NT2/D1 (cell line): Measurements from ENCODE around the gene TMEM130.

Experiments
- DNase-seq: peaks from one replicate; pipeline ENCODE4 v3.0.0-alpha.2; 2011; ENCODE audit warnings: low read depth, low spot score
- H3K27me3 ChIP-seq: 2 replicates; pipeline ENCODE4 v1.6.0; 2011; ENCODE audit warnings: mild to moderate bottlenecking; ENCODE audit not compliant: insufficient read length, insufficient read depth
- H3K36me3 ChIP-seq: 2 replicates; pipeline ENCODE4 v1.6.1; 2011; ENCODE audit warnings: mild to moderate bottlenecking, low read length, mixed read lengths; ENCODE audit not compliant: insufficient read depth, insufficient read length
- H3K4me1 ChIP-seq: 2 replicates; pipeline ENCODE4 v1.5.1; 2011; ENCODE audit not compliant: insufficient read depth, insufficient read length
- H3K4me3 ChIP-seq: 2 replicates; pipeline ENCODE4 v1.5.1; 2011; ENCODE audit warnings: low read depth; ENCODE audit not compliant: insufficient read length
- H3K9ac ChIP-seq: 2 replicates; pipeline ENCODE4 v1.6.0; 2011; ENCODE audit warnings: low read depth; ENCODE audit not compliant: insufficient read length
- H3K9me3 ChIP-seq: 2 replicates; pipeline ENCODE4 v1.5.1; 2011; ENCODE audit warnings: mild to moderate bottlenecking, low read length; ENCODE audit not compliant: insufficient read depth
- SUZ12 ChIP-seq: IDR thresholded peaks from 2 replicates; pipeline ENCODE4 v1.6.1; 2011; ENCODE audit not compliant: insufficient read length, insufficient read depth; ENCODE audit errors: extremely low read depth
- YY1 ChIP-seq: IDR thresholded peaks from 2 replicates; pipeline ENCODE4 v1.6.1; 2011; ENCODE audit not compliant: insufficient read length, insufficient read depth
- ZNF274 ChIP-seq: IDR thresholded peaks from 2 replicates; pipeline ENCODE4 v1.6.1; 2011; ENCODE audit warnings: mild to moderate bottlenecking, low read depth, low read length

The TMEM130 gene

DNA sequence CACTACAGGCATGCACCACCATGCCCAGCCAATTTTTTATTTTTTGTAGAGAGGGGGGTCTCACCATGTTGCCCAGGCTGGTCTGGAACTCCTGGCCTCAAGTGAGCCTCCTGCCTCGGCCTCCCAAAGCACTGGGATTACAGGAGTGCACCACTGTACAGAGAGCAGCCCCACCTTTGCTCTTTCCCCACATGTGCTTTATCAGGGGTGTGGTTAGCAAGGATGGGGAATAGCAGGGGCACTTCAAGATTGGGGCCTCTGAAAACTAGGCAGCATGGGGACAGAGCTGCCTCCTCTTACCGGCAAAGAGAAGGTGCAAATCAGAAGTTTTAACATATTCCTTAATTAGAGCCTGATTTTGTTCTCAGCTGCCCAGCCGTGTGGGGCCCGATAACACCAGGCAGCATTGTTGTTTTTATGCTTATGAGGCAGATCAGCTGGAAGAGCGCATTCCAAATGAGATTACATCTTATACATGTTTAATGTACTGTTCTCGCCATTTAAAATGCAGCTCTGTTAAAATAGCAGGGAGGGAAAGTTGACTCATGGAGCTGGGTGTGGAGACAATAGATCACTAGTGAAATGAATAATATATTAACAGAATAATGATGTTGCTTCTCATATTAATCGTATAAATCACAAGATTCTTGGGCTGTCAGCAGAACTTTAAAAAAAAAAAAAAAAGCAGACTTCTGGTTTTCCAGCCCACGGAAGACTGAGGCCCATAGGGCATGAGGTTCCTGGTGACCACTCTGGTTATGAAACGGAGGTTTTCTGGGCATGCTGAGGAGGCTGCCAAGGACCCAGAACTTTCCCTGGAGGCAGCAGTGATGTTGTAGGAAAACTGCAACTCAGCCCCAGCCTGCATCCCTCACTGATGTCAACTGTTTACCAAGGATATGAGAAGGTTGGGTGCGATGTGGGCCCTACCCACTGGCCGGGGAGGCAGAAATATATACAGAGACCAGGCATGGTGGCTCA lies 62.5 kb downstream of the TMEM130 start:
- TF ChIP-seq SUZ12 (no peak), YY1 (no peak), ZNF274 (no peak)
- peak; percentile 27 for DNase-seq
- H3K27me3 ChIP-seq = no peaks in the 10 kb centered on the region

DNA sequence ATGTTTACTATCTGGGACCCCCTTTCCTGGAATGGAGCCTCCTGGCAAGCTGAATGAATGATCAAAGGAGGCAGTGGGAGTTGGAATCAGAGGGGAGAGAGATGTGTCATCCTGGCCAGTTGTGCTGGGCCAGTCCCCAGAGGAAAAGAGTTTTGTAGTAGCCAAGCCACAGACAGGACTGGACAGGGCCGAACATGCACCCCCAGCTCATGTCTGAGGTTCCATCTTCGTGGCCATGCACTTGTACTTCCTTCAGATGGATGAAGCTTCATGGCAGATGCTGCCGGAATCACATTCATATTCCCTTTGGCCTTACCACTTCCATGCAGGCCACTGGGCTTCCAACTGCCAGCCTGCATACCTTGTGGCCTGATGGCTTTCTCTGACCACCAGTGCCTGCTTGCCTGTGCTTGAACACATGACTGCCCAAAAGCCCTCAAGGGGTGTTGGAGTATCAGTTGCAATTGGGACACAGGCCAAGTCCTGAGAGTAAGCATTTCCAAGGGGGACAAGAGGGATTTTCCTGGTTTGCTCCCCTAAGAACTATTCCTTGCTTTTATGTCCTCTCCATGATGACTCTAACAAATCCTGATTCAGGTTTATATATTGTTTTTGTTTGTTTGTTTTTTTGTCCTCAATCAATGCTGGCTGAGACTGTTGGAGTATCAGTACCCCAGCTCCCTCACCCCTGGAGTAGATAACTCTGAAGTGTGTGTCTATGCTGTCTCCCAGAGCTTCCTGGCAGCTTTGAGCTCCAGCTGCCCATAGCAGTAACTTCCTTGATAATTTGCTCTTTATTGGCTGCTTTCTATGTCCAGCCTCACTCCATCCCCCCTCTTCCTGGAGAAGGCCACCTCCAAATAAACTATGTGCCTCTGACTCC lies 63.6 kb downstream of the TMEM130 start:
- Histone ChIP-seq H3K4me3 (no peak overlapping the region), H3K36me3 (no peaks in the 10 kb centered on the region), H3K27me3 (no peaks in the 10 kb centered on the region), H3K4me1 (peaks cover 6% of the 10 kb centered on the region), H3K9me3 (peaks cover 5% of the 10 kb centered on the region), H3K9ac (no peak overlapping the region)
- TF ChIP-seq SUZ12 = no peak
- no peak for TF ChIP-seq ZNF274
- no peak for TF ChIP-seq YY1
- DNase-seq = no peak

More for the DNA sequence above, 62.5 kb downstream of the TMEM130 start:
- no peak overlapping the region for H3K4me3 ChIP-seq
- H3K4me1 ChIP-seq = peaks cover 3% of the 10 kb centered on the region
- H3K9me3 ChIP-seq = no peaks in the 10 kb centered on the region; the same call in 1 of the 2 replicates
- H3K9ac ChIP-seq = no peak overlapping the region
- H3K36me3 ChIP-seq = no peaks in the 10 kb centered on the region

DNA sequence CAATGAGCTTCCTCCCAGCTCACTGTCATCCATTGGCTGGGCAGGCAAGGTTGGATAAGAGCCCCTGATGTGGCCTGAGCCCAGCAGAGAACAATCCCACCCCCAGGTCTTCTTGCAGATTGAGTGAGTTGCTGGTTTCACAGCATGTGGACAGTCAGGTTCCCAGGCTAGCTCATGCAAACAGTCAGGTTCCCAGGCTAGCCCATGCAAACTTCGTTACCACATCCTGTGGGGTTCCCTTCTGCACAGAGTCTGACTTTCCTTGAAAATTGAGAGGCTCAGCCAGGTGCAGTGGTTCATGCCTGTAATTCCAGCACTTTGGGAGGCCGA lies 67.1 kb downstream of the TMEM130 start:
- H3K9me3 ChIP-seq = peaks cover 14% of the 10 kb centered on the region
- H3K27me3 ChIP-seq = no peaks in the 10 kb centered on the region
- no peaks in the 10 kb centered on the region for H3K36me3 ChIP-seq
- DNase-seq = no peak
- H3K9ac ChIP-seq = no peak overlapping the region
- no peak for TF ChIP-seq YY1
- no peak for TF ChIP-seq ZNF274
- no peak for TF ChIP-seq SUZ12
- no peak overlapping the region for H3K4me3 ChIP-seq
- H3K4me1 ChIP-seq = peaks cover 3% of the 10 kb centered on the region

DNA sequence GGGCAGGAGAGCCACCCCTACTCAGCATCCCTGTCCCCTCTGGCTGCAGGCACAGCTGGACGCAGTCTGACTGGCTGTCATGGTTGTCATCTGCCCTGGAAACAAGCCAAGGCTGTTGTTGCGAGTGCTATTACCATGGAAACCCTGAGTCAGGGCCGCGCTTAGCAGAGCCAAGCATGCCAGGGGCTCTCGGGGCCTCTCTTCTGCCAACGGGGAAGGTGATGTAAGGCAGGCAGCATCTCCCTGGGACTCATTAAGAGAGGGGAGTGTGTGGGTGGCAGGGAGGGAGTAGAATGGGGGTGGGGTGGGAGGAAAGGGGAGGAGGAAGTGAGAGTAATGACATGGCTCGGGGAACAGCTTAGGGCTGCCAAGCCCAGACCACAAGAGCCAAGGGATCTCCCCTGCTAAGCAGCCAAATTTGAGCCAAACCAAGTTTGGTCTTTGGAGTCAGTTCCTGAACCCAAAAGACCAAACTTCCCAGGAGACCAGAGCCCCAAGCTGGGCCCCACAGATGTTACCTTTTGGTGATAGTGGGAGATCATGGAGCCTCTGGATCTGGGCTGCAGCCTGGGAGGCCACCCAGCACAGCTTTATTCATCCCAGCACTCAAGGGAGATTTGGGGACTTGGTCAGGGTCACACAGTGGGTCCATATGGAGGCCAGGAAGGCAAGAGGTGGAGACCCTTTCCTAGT lies 67.6 kb downstream of the TMEM130 start:
- Histone ChIP-seq H3K27me3 (no peaks in the 10 kb centered on the region), H3K36me3 (no peaks in the 10 kb centered on the region), H3K4me3 (no peak overlapping the region), H3K9ac (no peak overlapping the region), H3K4me1 (peaks cover 3% of the 10 kb centered on the region), H3K9me3 (peaks cover 14% of the 10 kb centered on the region)
- TF ChIP-seq ZNF274 (no peak), YY1 (no peak), SUZ12 (no peak)
- DNase-seq = no peak

DNA sequence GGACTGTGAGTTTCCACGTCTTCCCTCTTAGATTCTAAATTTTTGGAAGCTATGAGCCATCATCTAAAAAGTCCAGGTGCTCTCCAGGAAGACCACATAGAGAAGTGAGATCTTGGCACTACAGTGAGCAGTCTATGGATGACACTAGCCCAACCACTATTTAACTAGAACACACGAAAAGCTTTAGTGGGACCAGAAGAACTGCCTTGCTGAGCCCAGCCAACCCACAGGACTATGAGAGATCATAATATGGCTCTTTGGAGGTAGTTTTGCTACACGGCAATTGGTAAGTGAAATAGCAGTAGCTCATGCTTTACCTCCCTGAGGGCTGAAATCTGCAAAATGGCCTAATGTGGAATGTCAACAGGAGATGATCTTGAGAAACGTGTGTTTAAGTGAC lies 68.8 kb downstream of the TMEM130 start:
- Histone ChIP-seq H3K4me1 (peaks cover 3% of the 10 kb centered on the region), H3K9ac (no peak overlapping the region), H3K36me3 (no peaks in the 10 kb centered on the region), H3K27me3 (no peaks in the 10 kb centered on the region), H3K4me3 (no peak overlapping the region), H3K9me3 (peaks cover 14% of the 10 kb centered on the region)
- TF ChIP-seq ZNF274 (no peak), SUZ12 (no peak), YY1 (no peak)
- no peak for DNase-seq

DNA sequence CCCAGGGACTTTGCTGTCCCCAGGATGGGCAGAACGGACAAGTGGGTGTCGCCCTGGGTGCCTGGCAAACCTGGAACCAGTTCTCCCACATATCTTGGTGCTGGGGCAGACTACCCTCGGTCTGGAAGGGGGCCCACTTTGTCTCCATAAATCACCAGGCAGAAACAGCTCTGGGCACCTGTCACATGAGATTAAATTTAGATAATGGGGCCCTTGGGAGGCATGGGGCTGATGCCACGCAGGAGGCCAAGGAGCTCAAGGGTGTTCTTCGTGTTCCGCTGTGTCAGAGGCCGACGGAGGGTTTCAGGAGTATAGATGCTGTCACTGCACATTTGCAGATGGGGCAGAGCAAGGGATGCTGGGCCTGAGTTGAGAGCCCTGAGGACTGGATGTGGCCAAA lies 72.7 kb downstream of the TMEM130 start:
- Histone ChIP-seq H3K9ac (no peak overlapping the region), H3K4me1 (peaks cover 3% of the 10 kb centered on the region), H3K4me3 (no peak overlapping the region), H3K27me3 (no peaks in the 10 kb centered on the region), H3K36me3 (no peaks in the 10 kb centered on the region), H3K9me3 (peaks cover 14% of the 10 kb centered on the region)
- no peak for DNase-seq
- no peak for TF ChIP-seq ZNF274
- no peak for TF ChIP-seq SUZ12
- no peak for TF ChIP-seq YY1
